ENCODE data around the gene FUT8. TPM values are rescaled to one million over a fixed set of nuclear protein-coding genes. Genes with fewer than 3 reads are reported as not detected.

Gene FUT8
- total RNA-seq, 1 experiment from 2014 or later = 129 TPM

DNA sequence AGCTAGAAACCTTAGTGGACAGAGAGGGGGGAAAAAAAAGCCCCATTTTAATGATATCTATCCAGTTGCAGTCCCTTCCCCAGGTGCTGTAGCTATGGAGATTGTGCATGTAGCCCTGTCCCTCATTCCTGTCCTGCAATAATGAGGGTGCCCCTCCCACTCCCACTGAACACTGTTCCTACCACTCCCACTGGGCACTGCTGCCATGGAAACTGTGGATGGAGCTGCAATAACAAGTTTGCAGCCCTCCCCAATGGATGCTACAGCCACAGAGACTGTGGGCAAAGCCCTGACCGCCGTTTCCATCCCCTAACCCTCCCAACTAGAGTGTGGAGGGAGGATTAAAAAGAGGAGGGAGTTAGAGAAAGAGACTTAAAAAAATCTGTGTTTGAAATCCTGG lies 238.3 kb downstream of the FUT8 start:
- DNase-seq = no peak

DNA sequence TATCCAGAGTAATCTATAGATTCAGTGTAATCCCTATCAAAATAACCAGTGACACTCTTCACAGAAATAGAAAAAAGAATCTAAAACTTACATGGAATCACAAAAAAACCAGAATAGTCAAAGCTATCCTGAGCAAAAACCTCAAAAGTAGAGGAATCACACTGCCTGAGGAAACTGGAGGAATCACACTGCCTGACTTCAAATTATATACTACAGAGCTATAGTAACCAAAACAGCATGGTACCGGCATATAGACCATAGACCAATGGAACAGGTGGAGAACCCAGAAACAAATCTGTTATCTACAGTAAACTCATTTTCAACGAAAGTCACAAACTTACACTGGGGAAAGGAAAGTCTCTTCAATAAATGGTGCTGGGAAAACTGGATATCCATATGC lies 244.0 kb downstream of the FUT8 start:
- H3K27me3 Mint-ChIP-seq (ENCODE audit: unreplicated experiment) = no peaks in the 10 kb centered on the region
- no TSS peak for BruUV-seq (replicated peaks)
- no peaks in the 10 kb centered on the region for H3K4me1 Mint-ChIP-seq (ENCODE audit: low read depth, unreplicated experiment)
- TF ChIP-seq, protein P1, sequence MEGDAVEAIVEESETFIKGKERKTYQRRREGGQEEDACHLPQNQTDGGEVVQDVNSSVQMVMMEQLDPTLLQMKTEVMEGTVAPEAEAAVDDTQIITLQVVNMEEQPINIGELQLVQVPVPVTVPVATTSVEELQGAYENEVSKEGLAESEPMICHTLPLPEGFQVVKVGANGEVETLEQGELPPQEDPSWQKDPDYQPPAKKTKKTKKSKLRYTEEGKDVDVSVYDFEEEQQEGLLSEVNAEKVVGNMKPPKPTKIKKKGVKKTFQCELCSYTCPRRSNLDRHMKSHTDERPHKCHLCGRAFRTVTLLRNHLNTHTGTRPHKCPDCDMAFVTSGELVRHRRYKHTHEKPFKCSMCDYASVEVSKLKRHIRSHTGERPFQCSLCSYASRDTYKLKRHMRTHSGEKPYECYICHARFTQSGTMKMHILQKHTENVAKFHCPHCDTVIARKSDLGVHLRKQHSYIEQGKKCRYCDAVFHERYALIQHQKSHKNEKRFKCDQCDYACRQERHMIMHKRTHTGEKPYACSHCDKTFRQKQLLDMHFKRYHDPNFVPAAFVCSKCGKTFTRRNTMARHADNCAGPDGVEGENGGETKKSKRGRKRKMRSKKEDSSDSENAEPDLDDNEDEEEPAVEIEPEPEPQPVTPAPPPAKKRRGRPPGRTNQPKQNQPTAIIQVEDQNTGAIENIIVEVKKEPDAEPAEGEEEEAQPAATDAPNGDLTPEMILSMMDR (IDR thresholded peaks at IDR 0.05; ENCODE audit: unreplicated experiment) = no peak
- intact Hi-C loops (cut with micrococcal nuclease; ENCODE audit: unreplicated experiment) = no loop called here
- peaks cover 18% of the 10 kb centered on the region for H3K36me3 Mint-ChIP-seq (ENCODE audit: insufficient read depth, unreplicated experiment)
- CTCF ChIA-PET = no interaction called here
- no peak overlapping the region for H3K27ac Mint-ChIP-seq (ENCODE audit: unreplicated experiment)
- no peak for DNase-seq
- H3K9me3 Mint-ChIP-seq (ENCODE audit: low read depth, unreplicated experiment) = peaks cover 6% of the 10 kb centered on the region
- no peak overlapping the region for H3K4me3 Mint-ChIP-seq (ENCODE audit: low read depth, unreplicated experiment)

More for the DNA sequence above, 238.3 kb downstream of the FUT8 start:
- TF ChIP-seq, protein P1 (IDR thresholded peaks at IDR 0.05; ENCODE audit: unreplicated experiment) = no peak
- BruUV-seq (replicated peaks) = no TSS peak
- intact Hi-C loops (cut with micrococcal nuclease; ENCODE audit: unreplicated experiment) = no loop called here
- H3K36me3 Mint-ChIP-seq (ENCODE audit: insufficient read depth, unreplicated experiment) = peaks cover 20% of the 10 kb centered on the region
- peaks cover 3% of the 10 kb centered on the region for H3K9me3 Mint-ChIP-seq (ENCODE audit: low read depth, unreplicated experiment)
- H3K4me1 Mint-ChIP-seq (ENCODE audit: low read depth, unreplicated experiment) = no peaks in the 10 kb centered on the region
- H3K27me3 Mint-ChIP-seq (ENCODE audit: unreplicated experiment) = no peaks in the 10 kb centered on the region
- H3K27ac Mint-ChIP-seq (ENCODE audit: unreplicated experiment) = no peak overlapping the region
- CTCF ChIA-PET = no interaction called here
- no peak overlapping the region for H3K4me3 Mint-ChIP-seq (ENCODE audit: low read depth, unreplicated experiment)

DNA sequence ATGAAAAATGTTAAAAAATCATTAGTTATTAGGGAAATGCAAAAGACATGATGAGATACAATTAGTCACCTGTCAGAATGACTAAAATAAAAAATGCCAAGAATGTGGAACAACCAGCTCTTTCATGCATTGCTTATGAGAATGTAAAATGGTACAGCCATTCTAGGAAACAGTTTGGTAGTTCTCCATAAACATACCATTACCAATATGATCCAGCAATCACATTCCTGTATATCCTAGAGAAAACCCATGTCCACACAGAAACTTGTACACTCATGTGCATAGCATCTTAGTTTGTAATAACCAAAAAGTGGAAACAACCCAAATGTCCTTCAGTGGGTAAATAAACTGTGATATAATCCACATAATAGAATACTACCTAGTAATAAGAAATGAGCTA lies 245.7 kb downstream of the FUT8 start:
- DNase-seq = no peak
- H3K4me1 Mint-ChIP-seq (ENCODE audit: low read depth, unreplicated experiment) = no peaks in the 10 kb centered on the region
- H3K9me3 Mint-ChIP-seq (ENCODE audit: low read depth, unreplicated experiment) = peaks cover 4% of the 10 kb centered on the region

DNA sequence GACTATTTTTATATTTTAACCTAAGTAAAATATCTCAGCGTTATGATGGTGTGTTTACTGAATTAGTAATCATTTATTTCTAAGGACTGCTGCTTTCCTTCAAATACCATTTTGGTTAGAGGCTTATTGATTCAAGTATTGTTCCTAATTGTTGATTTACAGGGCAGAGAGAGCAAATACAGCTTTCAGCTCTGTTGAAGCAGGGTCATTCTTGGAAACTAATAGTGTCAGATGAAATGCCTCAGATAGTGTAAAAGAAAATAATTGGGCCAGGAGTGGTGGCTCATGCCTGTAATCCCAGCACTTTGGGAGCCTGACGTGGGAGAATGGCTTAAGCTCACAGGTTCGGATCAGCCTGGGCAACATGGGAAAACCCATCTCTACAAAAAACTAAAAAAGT lies 249.3 kb downstream of the FUT8 start:
- no peaks in the 10 kb centered on the region for H3K4me1 Mint-ChIP-seq (ENCODE audit: low read depth, unreplicated experiment)
- intact Hi-C loops (cut with micrococcal nuclease; ENCODE audit: unreplicated experiment) = no loop called here
- no peaks in the 10 kb centered on the region for H3K27me3 Mint-ChIP-seq (ENCODE audit: unreplicated experiment)
- BruUV-seq (replicated peaks) = no TSS peak
- no peak overlapping the region for H3K27ac Mint-ChIP-seq (ENCODE audit: unreplicated experiment)
- H3K36me3 Mint-ChIP-seq (ENCODE audit: insufficient read depth, unreplicated experiment) = no peaks in the 10 kb centered on the region
- CTCF ChIA-PET = no interaction called here
- no peak for DNase-seq
- H3K4me3 Mint-ChIP-seq (ENCODE audit: low read depth, unreplicated experiment) = no peak overlapping the region
- TF ChIP-seq, protein P1 (IDR thresholded peaks at IDR 0.05; ENCODE audit: unreplicated experiment) = no peak
- H3K9me3 Mint-ChIP-seq (ENCODE audit: low read depth, unreplicated experiment) = peaks cover 4% of the 10 kb centered on the region

More for the DNA sequence above, 245.7 kb downstream of the FUT8 start:
- Mint-ChIP-seq H3K36me3 (ENCODE audit: insufficient read depth, unreplicated experiment) (peaks cover 9% of the 10 kb centered on the region), H3K4me3 (ENCODE audit: low read depth, unreplicated experiment) (no peak overlapping the region), H3K27ac (ENCODE audit: unreplicated experiment) (no peak overlapping the region), H3K27me3 (ENCODE audit: unreplicated experiment) (no peaks in the 10 kb centered on the region)
- CTCF ChIA-PET = no interaction called here
- intact Hi-C loops (cut with micrococcal nuclease; ENCODE audit: unreplicated experiment) = no loop called here
- TF ChIP-seq, protein P1 (IDR thresholded peaks at IDR 0.05; ENCODE audit: unreplicated experiment) = no peak
- no TSS peak for BruUV-seq (replicated peaks)

All from Calu3 (cell line).